MCF 10A (cell line): Measurements from ENCODE around the gene FGB. TPM values are rescaled to one million over a fixed set of nuclear protein-coding genes. Genes with fewer than 3 reads are reported as not detected.

Experiments used
- BruUV-seq: library from RNA; stranded (reverse); fragments of 400-500 nt; replicated peaks from 2 replicates; lab custom pipeline; 2021; lab: Mats Ljungman, UMichigan
- CTCF ChIA-PET: fragments of 300-600 bp; sonication (Branson Sonifier 250); formaldehyde crosslinking; extraction: SDS; loops from one replicate; lab custom pipeline; 2021; ENCODE audit warnings: antibody characterized with exemption, inconsistent platforms; lab: Yijun Ruan, JAX
- POLR2A ChIA-PET: fragments of 300-600, 350-650 bp; sonication (Branson Sonifier 250); formaldehyde crosslinking; extraction: SDS; loops from one replicate; lab custom pipeline; 2020; ENCODE audit warnings: antibody characterized with exemption, inconsistent platforms; lab: Yijun Ruan, JAX
- DNase-seq: peaks from one replicate; pipeline ENCODE4 v3.0.0-alpha.2; 2018; ENCODE audit not compliant: unreplicated experiment
- H3K27ac Mint-ChIP-seq: one replicate; pipeline ENCODE4 v1.8.0; 2022; ENCODE audit warnings: mild to moderate bottlenecking, low read depth, mixed read lengths; ENCODE audit not compliant: unreplicated experiment
- H3K27me3 Mint-ChIP-seq: one replicate; pipeline ENCODE4 v1.8.0; 2022; ENCODE audit warnings: mixed read lengths; ENCODE audit not compliant: insufficient read depth, unreplicated experiment
- H3K36me3 Mint-ChIP-seq: one replicate; pipeline ENCODE4 v1.8.0; 2022; ENCODE audit warnings: mild to moderate bottlenecking, moderate library complexity, mixed read lengths; ENCODE audit not compliant: insufficient read depth, unreplicated experiment
- H3K4me1 Mint-ChIP-seq: one replicate; pipeline ENCODE4 v1.8.0; 2022; ENCODE audit warnings: mixed read lengths; ENCODE audit not compliant: insufficient read depth, unreplicated experiment
- H3K4me3 Mint-ChIP-seq: one replicate; pipeline ENCODE4 v1.8.0; 2022; ENCODE audit warnings: mild to moderate bottlenecking, moderate library complexity, mixed read lengths; ENCODE audit not compliant: unreplicated experiment
- H3K9me3 Mint-ChIP-seq: one replicate; pipeline ENCODE4 v1.8.0; 2022; ENCODE audit warnings: mixed read lengths; ENCODE audit not compliant: unreplicated experiment
- CTCF ChIP-seq: fragments of 200-600 bp; IDR thresholded peaks from one replicate; pipeline ENCODE4 v1.8.0; 2022; ENCODE audit warnings: antibody characterized with exemption, mild to moderate bottlenecking; ENCODE audit not compliant: unreplicated experiment
- intact Hi-C: fragments of 100-400 bp; cut with micrococcal nuclease; formaldehyde crosslinking; loops from 2 replicates; pipeline ENCODE4 v1.14.1; 2022
- total RNA-seq: library from RNA; stranded (reverse); gene quantifications from 2 replicates; pipeline ENCODE4 v1.2.3, GENCODE V29; 2022

Gene FGB
- total RNA-seq, 1 experiment from 2014 or later: not detected

GRCh38 chr4:154617820-154618317 is 55.1 kb downstream of the FGB start:
- Mint-ChIP-seq H3K9me3 (no peaks in the 10 kb centered on the region), H3K36me3 (no peaks in the 10 kb centered on the region), H3K4me3 (no peak overlapping the region), H3K4me1 (no peaks in the 10 kb centered on the region), H3K27ac (no peak overlapping the region), H3K27me3 (no peaks in the 10 kb centered on the region)
- no peak for DNase-seq
- no peak for TF ChIP-seq CTCF
- ChIA-PET POLR2A (interaction anchor here (1.6 to 3.4 kb wide), 2 partner anchors 58 to 67 kb away, joined by 10 to 29 read pairs; partner anchors contain the start of gene PLRG1), CTCF (interaction anchor here (1.0 to 23.4 kb wide), 17 partner anchors 7 to 163 kb away, joined by 3 to 935 read pairs (median 20); partner anchors contain the start of genes FGA, FGB and PLRG1)
- intact Hi-C loops: loop anchor here (1.0 kb wide), 1 partner anchor 59 kb away; no protein-coding TSS in a partner anchor
- BruUV-seq: no TSS peak

- H3K9me3 Mint-ChIP-seq: no peaks in the 10 kb centered on the region
- DNase-seq: peak; percentile 77
- ChIA-PET POLR2A (interaction anchor here (0.7 to 3.4 kb wide), 5 partner anchors 12 to 68 kb away, joined by 3 to 29 read pairs (median 4); partner anchors contain the start of gene PLRG1), CTCF (interaction anchor here (0.6 to 23.4 kb wide), 27 partner anchors 6 to 740 kb away, joined by 3 to 935 read pairs (median 7); partner anchors contain the start of genes FGA, FGB and PLRG1)
- H3K4me3 Mint-ChIP-seq: no peak overlapping the region
- no peaks in the 10 kb centered on the region for H3K4me1 Mint-ChIP-seq
- H3K27ac Mint-ChIP-seq: no peak overlapping the region
- peak; percentile 76 for TF ChIP-seq CTCF
- H3K27me3 Mint-ChIP-seq: no peaks in the 10 kb centered on the region
- intact Hi-C loops: loop anchor here (1.0 kb wide), 1 partner anchor 60 kb away; no protein-coding TSS in a partner anchor
- no peaks in the 10 kb centered on the region for H3K36me3 Mint-ChIP-seq
- BruUV-seq: no TSS peak
Observed at GRCh38 chr4:154618708-154619315, 56.0 kb downstream of the FGB start.

GRCh38 chr4:154620111-154620510 is 57.3 kb downstream of the FGB start:
- Mint-ChIP-seq H3K27me3 (no peaks in the 10 kb centered on the region), H3K4me3 (no peak overlapping the region), H3K27ac (no peak overlapping the region), H3K4me1 (no peaks in the 10 kb centered on the region), H3K9me3 (no peaks in the 10 kb centered on the region), H3K36me3 (no peaks in the 10 kb centered on the region)
- no peak for TF ChIP-seq CTCF
- BruUV-seq: no TSS peak
- POLR2A ChIA-PET: interaction anchor here (3.4 kb wide), 1 partner anchor 69 kb away, joined by 29 read pairs; the partner anchor contains the start of gene PLRG1
- CTCF ChIA-PET: interaction anchor here (0.7 to 23.4 kb wide), 11 partner anchors 10 to 67 kb away, joined by 3 to 935 read pairs (median 26); partner anchors contain the start of genes FGA, FGB and PLRG1
- intact Hi-C loops: loop anchor here (5.0 to 10.0 kb wide), 2 partner anchors 223 to 285 kb away; no protein-coding TSS in a partner anchor
- no peak for DNase-seq

Other genes starting within 250 kb of the FGB start
- 0.02 and 0.17 TPM in 2 replicates for gene DCHS2, start 71.2 kb upstream of the FGB start, total RNA-seq
- gene PLRG1, start 12.6 kb upstream of the FGB start, total RNA-seq: 107 and 136 TPM in 2 replicates
- not detected in 2 replicates for gene FGA, start 27.7 kb downstream of the FGB start, total RNA-seq
- gene FGG, start 49.6 kb downstream of the FGB start, total RNA-seq: 3.2 and 4.9 TPM in 2 replicates
- 3.5 and 5.8 TPM in 2 replicates for gene LRAT, start 181.0 kb downstream of the FGB start, total RNA-seq
- 0.21 and 0.29 TPM in 2 replicates for gene RBM46, start 218.3 kb downstream of the FGB start, total RNA-seq